SK-N-SH treated with all-trans-retinoic acid at 6 μM for 48 hours (cell line): ENCODE results near the gene PSMC2.
"Not testable (repeated sequence)": the region's sequence is repeated elsewhere in the genome, so short reads cannot be mapped to it uniquely, and the experiment has no call there.

Source experiments
- ATAC-seq: fragments of 200-7000 bp; cut with Tn5 transposase; 3 replicates; pipeline ENCODE4 v1.9.1; 2020; ENCODE audit warnings: mild to moderate bottlenecking, moderate library complexity
- ARNTL ChIP-seq: fragments of 450-650 bp; formaldehyde crosslinking; IDR thresholded peaks from 2 replicates; pipeline ENCODE4 v1.5.0; 2020; ENCODE audit warnings: low read depth, mild to moderate bottlenecking, moderate library complexity, borderline replicate concordance
- BACH2 ChIP-seq: fragments of 250-450 bp; sonication (Bioruptor Pico); IDR thresholded peaks from 2 replicates; pipeline ENCODE4 v1.9.0; 2021; ENCODE audit warnings: mild to moderate bottlenecking, borderline replicate concordance
- CREB5 ChIP-seq: fragments of 250-450 bp; sonication (Bioruptor Pico); IDR thresholded peaks from 2 replicates; pipeline ENCODE4 v1.5.1; 2020; ENCODE audit warnings: low read depth, mild to moderate bottlenecking, moderate library complexity
- CSDC2 ChIP-seq: fragments of 250-450 bp; sonication (Bioruptor Pico); IDR thresholded peaks from 2 replicates; pipeline ENCODE4 v1.5.0; 2020; ENCODE audit warnings: mild to moderate bottlenecking, moderate library complexity
- ESRRG ChIP-seq: fragments of 250-450 bp; sonication (Bioruptor Pico); IDR thresholded peaks from 2 replicates; pipeline ENCODE4 v1.6.1; 2021; ENCODE audit warnings: mild to moderate bottlenecking
- GLIS3 ChIP-seq: fragments of 250-450 bp; sonication (Bioruptor Pico); IDR thresholded peaks from 2 replicates; pipeline ENCODE4 v1.5.0; 2020; ENCODE audit warnings: mild to moderate bottlenecking, moderate library complexity
- ISL1 ChIP-seq: fragments of 250-450 bp; sonication (Bioruptor Pico); IDR thresholded peaks from 2 replicates; pipeline ENCODE4 v2.1.2; 2022; ENCODE audit warnings: mild to moderate bottlenecking, moderate library complexity
- OSR1 ChIP-seq: fragments of 250-450 bp; sonication (Bioruptor Pico); IDR thresholded peaks from 2 replicates; pipeline ENCODE4 v1.8.0; 2022; ENCODE audit warnings: moderate library complexity, mild to moderate bottlenecking, inconsistent platforms
- PATZ1 ChIP-seq: fragments of 250-450 bp; sonication (Bioruptor Pico); IDR thresholded peaks from 2 replicates; pipeline ENCODE4 v1.8.0; 2020; ENCODE audit warnings: mild to moderate bottlenecking, moderate library complexity, borderline replicate concordance
- POU6F1 ChIP-seq: fragments of 250-450 bp; sonication (Bioruptor Pico); IDR thresholded peaks from 2 replicates; pipeline ENCODE4 v1.8.0; 2021; ENCODE audit warnings: low read depth, mild to moderate bottlenecking, moderate library complexity, borderline replicate concordance
- PPARA ChIP-seq: fragments of 250-450 bp; sonication (Bioruptor Pico); IDR thresholded peaks from 2 replicates; pipeline ENCODE4 v1.5.0; 2020; ENCODE audit warnings: mild to moderate bottlenecking, borderline replicate concordance
- RARB ChIP-seq: fragments of 250-450 bp; sonication (Bioruptor Pico); IDR thresholded peaks from 2 replicates; pipeline ENCODE4 v1.8.0; 2021; ENCODE audit warnings: mild to moderate bottlenecking, moderate library complexity
- SNAI2 ChIP-seq: fragments of 250-450 bp; sonication (Bioruptor Pico); IDR thresholded peaks from 2 replicates; pipeline ENCODE4 v1.5.0; 2020; ENCODE audit warnings: mild to moderate bottlenecking, moderate library complexity
- TCF4 ChIP-seq: fragments of 250-450 bp; sonication (Bioruptor Pico); IDR thresholded peaks from 2 replicates; pipeline ENCODE4 v1.8.0; 2021; ENCODE audit warnings: mild to moderate bottlenecking, moderate library complexity, borderline replicate concordance
- TOX ChIP-seq: fragments of 250-450 bp; sonication (Bioruptor Pico); IDR thresholded peaks from 2 replicates; pipeline ENCODE4 v1.8.0; 2021; ENCODE audit warnings: mild to moderate bottlenecking, moderate library complexity, borderline replicate concordance
- TSHZ2 ChIP-seq: fragments of 250-450 bp; sonication (Bioruptor Pico); IDR thresholded peaks from 2 replicates; pipeline ENCODE4 v1.5.0; 2020; ENCODE audit warnings: mild to moderate bottlenecking, moderate library complexity
- ZC3H10 ChIP-seq: fragments of 250-450 bp; sonication (Bioruptor Pico); IDR thresholded peaks from 2 replicates; pipeline ENCODE4 v1.5.1; 2021; ENCODE audit warnings: mild to moderate bottlenecking, moderate library complexity
- ZFP3 ChIP-seq: fragments of 250-450 bp; sonication (Bioruptor Pico); IDR thresholded peaks from 2 replicates; pipeline ENCODE4 v1.5.0; 2020; ENCODE audit warnings: mild to moderate bottlenecking, moderate library complexity
- ZNF565 ChIP-seq: fragments of 450-650 bp; formaldehyde crosslinking; conservative IDR thresholded peaks from 2 replicates; pipeline ENCODE4 v1.5.0; 2020; ENCODE audit warnings: low read depth, mild to moderate bottlenecking, moderate library complexity
- ZNF70 ChIP-seq: fragments of 450-650 bp; formaldehyde crosslinking; IDR thresholded peaks from 2 replicates; pipeline ENCODE4 v1.5.0; 2020; ENCODE audit warnings: mild to moderate bottlenecking, moderate library complexity
- ZNF8 ChIP-seq: fragments of 450-650 bp; formaldehyde crosslinking; IDR thresholded peaks from 2 replicates; pipeline ENCODE4 v1.5.0; 2020; ENCODE audit warnings: mild to moderate bottlenecking, moderate library complexity
- TF ChIP-seq, protein P1 (sequence below): fragments of 250-450 bp; sonication (Bioruptor Pico); IDR thresholded peaks from 2 replicates; pipeline ENCODE4 v1.5.1; 2021; ENCODE audit warnings: mild to moderate bottlenecking, moderate library complexity

PSMC2 gene

DNA sequence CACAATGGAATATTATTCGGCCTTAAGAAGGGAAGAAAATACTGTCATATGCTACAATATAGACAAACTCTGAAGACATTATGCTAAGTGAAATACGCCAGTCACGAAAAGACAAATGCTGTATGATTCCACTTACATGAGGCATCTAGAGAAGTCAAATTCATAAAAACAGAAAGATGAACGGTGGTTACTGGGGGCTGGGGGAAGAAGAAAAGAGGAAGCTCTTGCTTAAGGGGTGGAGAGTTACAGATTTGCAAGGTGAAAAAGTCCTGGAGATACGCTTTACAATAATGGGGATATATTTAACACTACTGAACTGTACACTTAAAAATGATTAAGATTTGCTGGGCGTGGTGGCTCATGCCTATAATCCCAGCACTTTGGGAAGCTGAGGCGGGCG lies 49.0 kb downstream of the PSMC2 start:
- TF ChIP-seq PATZ1 (no peak), ESRRG (CRISPR knock-in tag) (no peak), OSR1 (no peak), TCF4 (CRISPR knock-in tag) (no peak), ZNF8 (CRISPR knock-in tag) (no peak)
- no peak for ATAC-seq

GRCh38 chr7:103398483-103399127 lies 51.2 kb downstream of the PSMC2 start:
- TF ChIP-seq SNAI2 (CRISPR knock-in tag) (no peak), ZNF565 (CRISPR knock-in tag) (no peak), CSDC2 (CRISPR knock-in tag) (no peak), ZFP3 (no peak), ZNF8 (CRISPR knock-in tag) (no peak), ISL1 (CRISPR knock-in tag) (no peak), TSHZ2 (CRISPR knock-in tag) (no peak), PATZ1 (no peak), RARB (CRISPR knock-in tag) (no peak), BACH2 (CRISPR knock-in tag) (no peak), POU6F1 (CRISPR knock-in tag) (no peak), GLIS3 (CRISPR knock-in tag) (no peak), TCF4 (CRISPR knock-in tag) (no peak), PPARA (no peak), CREB5 (CRISPR knock-in tag) (no peak), ZNF70 (CRISPR knock-in tag) (no peak), ZC3H10 (no peak), ARNTL (CRISPR knock-in tag) (no peak), TOX (CRISPR knock-in tag) (no peak)
- TF ChIP-seq, protein P1, sequence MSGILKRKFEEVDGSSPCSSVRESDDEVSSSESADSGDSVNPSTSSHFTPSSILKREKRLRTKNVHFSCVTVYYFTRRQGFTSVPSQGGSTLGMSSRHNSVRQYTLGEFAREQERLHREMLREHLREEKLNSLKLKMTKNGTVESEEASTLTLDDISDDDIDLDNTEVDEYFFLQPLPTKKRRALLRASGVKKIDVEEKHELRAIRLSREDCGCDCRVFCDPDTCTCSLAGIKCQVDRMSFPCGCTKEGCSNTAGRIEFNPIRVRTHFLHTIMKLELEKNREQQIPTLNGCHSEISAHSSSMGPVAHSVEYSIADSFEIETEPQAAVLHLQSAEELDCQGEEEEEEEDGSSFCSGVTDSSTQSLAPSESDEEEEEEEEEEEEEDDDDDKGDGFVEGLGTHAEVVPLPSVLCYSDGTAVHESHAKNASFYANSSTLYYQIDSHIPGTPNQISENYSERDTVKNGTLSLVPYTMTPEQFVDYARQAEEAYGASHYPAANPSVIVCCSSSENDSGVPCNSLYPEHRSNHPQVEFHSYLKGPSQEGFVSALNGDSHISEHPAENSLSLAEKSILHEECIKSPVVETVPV: no peak
- ATAC-seq: no peak

GRCh38 chr7:103399687-103400086 lies 52.2 kb downstream of the PSMC2 start:
- not testable (repeated sequence) for ATAC-seq

GRCh38 chr7:103405789-103406613 lies 58.6 kb downstream of the PSMC2 start:
- not testable (repeated sequence) for ATAC-seq
